ENCODE measurements around the gene ITPKB.
"Not testable (repeated sequence)": the region's sequence is repeated elsewhere in the genome, so short reads cannot be mapped to it uniquely, and the experiment has no call there.

ITPKB gene

GRCh38 chr1:226730071-226730470 is 9.0 kb downstream of the ITPKB start:
- DNase-seq, result no peak

- DNase-seq, result no peak
Observed at GRCh38 chr1:226728448-226728847, 10.6 kb downstream of the ITPKB start.

GRCh38 chr1:226725897-226726267 is 13.2 kb downstream of the ITPKB start:
- DNase-seq, result no peak

- no peak for DNase-seq
Observed at GRCh38 chr1:226723657-226724532, 15.2 kb downstream of the ITPKB start.

- no peak for DNase-seq
Observed at GRCh38 chr1:226722901-226723656, 16.0 kb downstream of the ITPKB start.

- DNase-seq, result no peak
Observed at GRCh38 chr1:226722240-226722900, 16.7 kb downstream of the ITPKB start.

GRCh38 chr1:226720574-226720973 is 18.5 kb downstream of the ITPKB start:
- not testable (repeated sequence) for DNase-seq

GRCh38 chr1:226719596-226720387 is 19.3 kb downstream of the ITPKB start:
- DNase-seq, result no peak

GRCh38 chr1:226717256-226717909 is 21.7 kb downstream of the ITPKB start:
- DNase-seq, result no peak

GRCh38 chr1:226716577-226716976 is 22.5 kb downstream of the ITPKB start:
- DNase-seq, result no peak

- DNase-seq, result no peak
Observed at GRCh38 chr1:226714148-226714547, 24.9 kb downstream of the ITPKB start.

GRCh38 chr1:226712742-226713419 is 26.2 kb downstream of the ITPKB start:
- DNase-seq, result no peak

GRCh38 chr1:226711976-226712741 is 26.9 kb downstream of the ITPKB start:
- no peak for DNase-seq

GRCh38 chr1:226710501-226710900 is 28.6 kb downstream of the ITPKB start:
- DNase-seq, result no peak

GRCh38 chr1:226709953-226710352 is 29.1 kb downstream of the ITPKB start:
- no peak for DNase-seq

- no peak for DNase-seq
Observed at GRCh38 chr1:226708967-226709396, 30.1 kb downstream of the ITPKB start.

GRCh38 chr1:226708342-226708780 is 30.7 kb downstream of the ITPKB start:
- DNase-seq, result no peak

GRCh38 chr1:226706684-226707083 is 32.4 kb downstream of the ITPKB start:
- no peak for DNase-seq

- no peak for DNase-seq
Observed at GRCh38 chr1:226704169-226704937, 34.7 kb downstream of the ITPKB start.
